BE2C (cell line): Measurements from ENCODE around the gene ARF6.

ENCODE experiments used
- DNase-seq: peaks from one replicate; pipeline ENCODE4 v3.0.0-alpha.2; 2020
- H3K27me3 ChIP-seq: fragments of 250-450 bp; sonication (Bioruptor Pico); 2 replicates; pipeline ENCODE4 v1.5.1; 2020; ENCODE audit warnings: mild to moderate bottlenecking
- H3K36me3 ChIP-seq: fragments of 250-450 bp; sonication (Bioruptor Pico); 2 replicates; pipeline ENCODE4 v1.5.1; 2020; ENCODE audit warnings: mild to moderate bottlenecking
- H3K4me1 ChIP-seq: fragments of 250-450 bp; sonication (Bioruptor Pico); 2 replicates; pipeline ENCODE4 v1.5.1; 2020
- H3K4me3 ChIP-seq: 2 replicates; pipeline ENCODE4 v1.5.1; 2011; ENCODE audit warnings: low read depth, low read length
- H3K9me3 ChIP-seq: fragments of 250-450 bp; sonication (Bioruptor Pico); 2 replicates; pipeline ENCODE4 v1.5.1; 2020
- TF ChIP-seq, protein P1 (sequence below): IDR thresholded peaks from 2 replicates; pipeline ENCODE4 v1.5.1; 2012; ENCODE audit warnings: mild to moderate bottlenecking, low read depth, low read length

The ARF6 gene

DNA sequence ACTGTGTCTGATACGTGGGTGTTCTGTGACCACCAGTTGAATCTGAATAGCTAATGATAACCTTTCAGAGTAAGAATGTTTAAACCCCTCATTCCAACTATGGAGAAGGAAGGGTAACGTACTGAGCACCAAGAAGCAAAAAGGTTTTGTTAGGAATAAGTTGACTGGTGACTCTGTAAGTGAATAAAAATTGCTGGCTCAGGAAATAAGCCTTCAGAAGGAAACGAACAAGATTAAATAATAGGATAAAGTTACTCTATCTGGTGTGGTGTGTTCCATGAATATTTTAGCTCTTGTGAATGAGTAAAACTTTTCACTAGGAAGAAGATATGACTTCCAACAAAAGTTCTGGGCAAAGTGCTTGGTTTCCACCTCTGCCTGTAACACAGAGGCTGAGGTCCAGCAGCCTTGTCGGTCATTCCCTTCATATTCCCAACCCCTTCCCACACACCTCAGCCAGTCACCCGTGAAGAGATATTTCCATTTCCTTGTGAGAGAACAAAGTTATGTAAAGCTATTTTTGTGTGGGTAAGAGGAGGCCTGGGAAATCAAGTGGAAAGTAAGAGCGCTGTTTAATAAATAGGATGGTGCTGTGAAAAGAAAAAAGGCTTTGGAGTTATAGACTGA lies 47.1 kb downstream of the ARF6 start:
- no peaks in the 10 kb centered on the region for H3K4me1 ChIP-seq
- DNase-seq, result no peak
- TF ChIP-seq, protein P1, sequence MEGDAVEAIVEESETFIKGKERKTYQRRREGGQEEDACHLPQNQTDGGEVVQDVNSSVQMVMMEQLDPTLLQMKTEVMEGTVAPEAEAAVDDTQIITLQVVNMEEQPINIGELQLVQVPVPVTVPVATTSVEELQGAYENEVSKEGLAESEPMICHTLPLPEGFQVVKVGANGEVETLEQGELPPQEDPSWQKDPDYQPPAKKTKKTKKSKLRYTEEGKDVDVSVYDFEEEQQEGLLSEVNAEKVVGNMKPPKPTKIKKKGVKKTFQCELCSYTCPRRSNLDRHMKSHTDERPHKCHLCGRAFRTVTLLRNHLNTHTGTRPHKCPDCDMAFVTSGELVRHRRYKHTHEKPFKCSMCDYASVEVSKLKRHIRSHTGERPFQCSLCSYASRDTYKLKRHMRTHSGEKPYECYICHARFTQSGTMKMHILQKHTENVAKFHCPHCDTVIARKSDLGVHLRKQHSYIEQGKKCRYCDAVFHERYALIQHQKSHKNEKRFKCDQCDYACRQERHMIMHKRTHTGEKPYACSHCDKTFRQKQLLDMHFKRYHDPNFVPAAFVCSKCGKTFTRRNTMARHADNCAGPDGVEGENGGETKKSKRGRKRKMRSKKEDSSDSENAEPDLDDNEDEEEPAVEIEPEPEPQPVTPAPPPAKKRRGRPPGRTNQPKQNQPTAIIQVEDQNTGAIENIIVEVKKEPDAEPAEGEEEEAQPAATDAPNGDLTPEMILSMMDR, result no peak
- no peaks in the 10 kb centered on the region for H3K36me3 ChIP-seq
- H3K4me3 ChIP-seq, result no peak overlapping the region
- H3K9me3 ChIP-seq, result no peaks in the 10 kb centered on the region
- no peaks in the 10 kb centered on the region for H3K27me3 ChIP-seq

DNA sequence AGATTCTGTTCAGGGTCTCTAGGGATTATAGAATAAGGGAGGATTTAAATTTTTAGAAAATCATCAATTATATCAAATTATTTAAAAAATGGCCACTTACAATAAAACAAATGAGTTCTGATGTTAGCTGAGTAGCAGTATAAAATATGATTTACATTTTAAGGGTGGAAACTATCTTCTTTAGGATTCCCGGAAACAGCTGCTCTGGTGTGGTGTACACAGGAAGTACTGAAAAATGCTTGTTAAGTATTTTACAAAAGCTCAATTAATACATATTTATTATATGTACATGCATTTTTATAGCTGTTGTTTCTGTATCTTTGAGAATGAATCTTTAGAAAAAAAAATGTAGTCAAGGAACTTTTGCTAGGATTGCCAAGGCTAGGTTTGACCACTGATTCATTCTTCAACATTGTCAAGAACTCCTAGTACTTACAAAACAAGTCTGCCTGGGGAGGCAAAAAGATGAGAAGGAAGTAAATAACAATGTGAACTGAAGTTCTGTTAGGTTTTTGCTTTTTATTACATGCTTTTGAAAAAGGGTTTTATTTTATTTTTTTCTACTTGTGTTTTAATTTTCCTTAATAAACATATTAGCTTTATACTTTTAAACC lies 48.0 kb downstream of the ARF6 start:
- no peaks in the 10 kb centered on the region for H3K36me3 ChIP-seq
- H3K4me1 ChIP-seq, result peaks cover 4% of the 10 kb centered on the region; the same call in 1 of the 2 replicates
- TF ChIP-seq, protein P1, result no peak
- H3K9me3 ChIP-seq, result no peaks in the 10 kb centered on the region
- no peak overlapping the region for H3K4me3 ChIP-seq
- no peak for DNase-seq
- H3K27me3 ChIP-seq, result no peaks in the 10 kb centered on the region

DNA sequence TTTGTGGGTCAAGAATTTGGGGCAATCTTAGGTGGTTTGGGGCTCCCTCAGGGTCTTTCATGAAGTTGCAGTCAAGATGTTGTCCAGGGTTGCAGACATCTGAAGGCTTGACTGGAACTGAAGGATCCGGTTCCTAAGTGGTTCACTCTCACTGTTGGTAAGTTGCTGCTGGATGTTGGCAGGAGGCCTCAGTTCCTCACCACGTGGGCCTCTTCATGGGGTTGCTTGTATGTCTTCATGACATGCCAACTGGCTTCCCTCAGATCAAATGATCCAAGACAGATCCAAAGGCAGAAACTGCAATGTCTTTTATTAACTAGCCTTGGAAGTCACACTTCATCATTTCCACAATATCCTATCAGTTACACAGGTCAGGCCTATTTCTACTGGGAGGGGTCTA lies 49.2 kb downstream of the ARF6 start:
- Histone ChIP-seq H3K36me3 (no peaks in the 10 kb centered on the region), H3K27me3 (no peaks in the 10 kb centered on the region), H3K4me1 (peaks cover 14% of the 10 kb centered on the region), H3K9me3 (no peaks in the 10 kb centered on the region), H3K4me3 (no peak overlapping the region)
- TF ChIP-seq, protein P1, result no peak
- no peak for DNase-seq

DNA sequence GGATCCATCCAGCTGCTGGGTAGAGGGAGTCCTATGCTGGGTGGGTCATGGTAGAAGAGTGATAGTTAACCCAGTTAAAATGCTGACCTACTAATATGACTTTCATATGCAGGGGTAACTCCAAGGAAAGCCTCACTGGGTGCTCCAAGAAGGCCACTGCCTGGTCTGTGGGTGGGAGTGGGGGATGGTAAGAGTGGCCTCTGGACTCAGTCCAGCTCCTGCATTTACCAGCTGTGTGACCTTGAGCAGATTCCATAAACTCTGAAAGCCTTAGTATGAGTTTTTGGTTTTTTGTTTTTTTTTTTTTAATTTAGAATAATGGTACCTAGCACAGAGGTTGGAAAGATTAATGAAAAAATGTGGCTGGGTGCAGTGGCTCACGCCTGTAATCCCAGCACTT lies 51.6 kb downstream of the ARF6 start:
- no peaks in the 10 kb centered on the region for H3K36me3 ChIP-seq
- no peaks in the 10 kb centered on the region for H3K9me3 ChIP-seq
- DNase-seq, result no peak
- no peaks in the 10 kb centered on the region for H3K27me3 ChIP-seq
- TF ChIP-seq, protein P1, result no peak
- peaks cover 14% of the 10 kb centered on the region for H3K4me1 ChIP-seq
- H3K4me3 ChIP-seq, result no peak overlapping the region

DNA sequence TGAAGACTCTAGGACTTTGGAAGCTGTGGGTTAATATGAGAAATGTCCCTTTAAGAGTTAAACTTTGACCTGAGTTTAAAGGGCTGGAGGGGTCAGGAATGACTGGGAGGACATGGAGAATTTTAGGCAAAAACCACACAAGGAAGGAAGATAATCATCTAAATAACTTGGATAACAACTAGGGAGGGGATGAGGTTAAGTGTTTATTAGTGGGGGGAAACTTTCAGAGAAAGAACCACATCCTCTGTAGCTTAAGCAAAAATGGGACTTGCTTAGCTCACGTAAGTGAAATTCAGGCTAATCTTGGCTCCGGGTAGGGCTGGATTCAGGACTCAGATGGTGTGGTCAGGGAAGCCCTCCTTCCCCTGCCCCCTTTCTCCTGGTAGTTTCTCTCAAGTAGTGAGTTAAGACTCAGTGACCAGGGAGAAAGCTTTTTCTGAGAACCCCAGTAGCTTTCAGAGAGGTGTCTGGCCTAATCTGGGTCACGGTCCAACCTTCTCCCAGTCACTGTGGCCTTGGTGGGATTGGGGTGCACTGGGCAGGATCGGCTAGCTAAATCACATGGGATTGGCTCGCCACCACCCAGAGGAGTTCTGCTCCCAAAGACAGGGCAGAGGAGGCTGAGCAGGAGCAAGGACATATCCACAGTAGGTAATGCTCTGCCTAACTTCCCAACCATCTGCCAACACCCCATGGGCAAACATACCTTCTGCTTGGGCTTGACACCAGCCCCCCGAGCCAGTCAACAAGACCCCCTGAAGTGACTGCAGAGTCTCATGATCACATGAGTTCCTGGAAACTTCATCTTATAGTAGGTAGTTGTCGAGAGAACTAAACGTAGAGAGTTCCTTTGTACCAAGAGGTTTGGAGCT lies 52.8 kb downstream of the ARF6 start:
- Histone ChIP-seq H3K4me3 (no peak overlapping the region), H3K36me3 (no peaks in the 10 kb centered on the region), H3K4me1 (peaks cover 14% of the 10 kb centered on the region), H3K9me3 (no peaks in the 10 kb centered on the region), H3K27me3 (no peaks in the 10 kb centered on the region)
- TF ChIP-seq, protein P1, result no peak
- no peak for DNase-seq
